Right atrium auricular region (tissue), 2 donors: ENCODE data around the gene RAB1A. TPM values are rescaled to one million over a fixed set of nuclear protein-coding genes. Genes with fewer than 3 reads are reported as not detected.

Experiments used
- DNase-seq: peaks from one replicate; pipeline ENCODE4 v3.0.0-alpha.2; 2019; ENCODE audit warnings: low spot score
- H3K27ac ChIP-seq, 2 donors: fragments of 200-600 bp; sonication (generic); 1 replicate in 1 of 2; 2 replicates in 1 of 2; pipeline ENCODE4 v1.5.1; 2016 to 2019
- H3K27me3 ChIP-seq, 2 donors: fragments of 200-600 bp; sonication (generic); one replicate each; pipeline versions ENCODE4 v1.5.1 to v1.6.0; 2017 to 2019
- H3K36me3 ChIP-seq: fragments of 200-600 bp; sonication (generic); one replicate; pipeline ENCODE4 v1.5.1; 2016
- H3K4me1 ChIP-seq, 2 donors: fragments of 200-600 bp; sonication (generic); one replicate each; pipeline versions ENCODE4 v1.5.1 to v1.6.0; 2017 to 2019
- H3K4me3 ChIP-seq, 2 donors: fragments of 200-600 bp; sonication (generic); 1 replicate in 1 of 2; 2 replicates in 1 of 2; pipeline ENCODE4 v1.5.1; 2017 to 2019; ENCODE audit warnings: mild to moderate bottlenecking in 1 of 2, moderate library complexity in 1 of 2
- H3K9me3 ChIP-seq, 2 donors: fragments of 200-600 bp; sonication (generic); one replicate each; pipeline ENCODE4 v1.5.1; 2019
- total RNA-seq, 2 donors: library from RNA; depleted of rRNA; stranded (reverse); fragments of >200 nt; gene quantifications; one replicate each; pipeline ENCODE4 v1.1.0, GENCODE V29; 2016
- TF ChIP-seq, protein P1 (sequence below), 2 donors: fragments of 200-600 bp; sonication (generic); IDR thresholded peaks; one replicate each; pipeline ENCODE4 v1.5.1; 2019; ENCODE audit warnings: antibody characterized with exemption in 2 of 2

Gene RAB1A
- total RNA-seq, 2 donors from 2014 or later = 69.6 to 73.8 TPM

DNA sequence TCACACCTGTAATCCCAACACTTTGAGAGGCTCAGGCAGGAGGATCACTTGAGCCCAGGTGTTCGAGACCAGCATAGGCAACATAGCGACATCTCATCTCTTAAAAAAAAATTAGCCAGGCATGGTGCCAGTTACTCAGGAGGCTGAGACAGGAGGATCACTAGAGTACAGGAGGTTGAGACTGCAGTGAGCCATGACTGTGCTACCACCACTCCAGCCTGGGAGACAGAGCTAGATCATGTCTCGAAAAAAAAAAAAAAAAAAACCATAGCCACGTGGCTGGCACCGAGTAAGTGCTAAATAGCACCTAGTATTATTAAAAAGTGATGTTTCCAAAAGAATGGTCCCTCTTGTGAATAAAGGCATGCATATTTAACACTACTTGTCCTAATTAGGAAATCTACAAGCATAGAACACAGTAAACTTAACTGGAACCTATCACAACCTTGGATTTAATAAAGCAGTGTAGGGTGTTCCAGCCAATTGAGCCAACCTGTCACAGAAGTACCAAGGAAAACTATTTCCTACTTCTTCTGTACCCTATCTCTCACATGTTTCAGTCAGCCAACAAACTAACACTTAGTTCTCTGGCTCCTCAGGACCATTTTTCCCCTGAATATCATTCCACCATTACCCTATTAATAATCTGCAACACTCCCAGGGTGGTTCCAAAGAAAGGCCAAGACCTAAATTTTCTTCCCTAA is 8.8 kb downstream of the RAB1A start:
- H3K27me3 ChIP-seq = no peaks in the 10 kb centered on the region
- H3K4me3 ChIP-seq = no peak overlapping the region
- H3K9me3 ChIP-seq = no peaks in the 10 kb centered on the region
- H3K4me1 ChIP-seq = peaks cover 0 to 58% of the 10 kb centered on the region in 2 donors
- peak overlapping the region; percentile 6 to 24 for H3K27ac ChIP-seq
- no peaks in the 10 kb centered on the region for H3K36me3 ChIP-seq
- no peak for DNase-seq
- TF ChIP-seq, protein P1, sequence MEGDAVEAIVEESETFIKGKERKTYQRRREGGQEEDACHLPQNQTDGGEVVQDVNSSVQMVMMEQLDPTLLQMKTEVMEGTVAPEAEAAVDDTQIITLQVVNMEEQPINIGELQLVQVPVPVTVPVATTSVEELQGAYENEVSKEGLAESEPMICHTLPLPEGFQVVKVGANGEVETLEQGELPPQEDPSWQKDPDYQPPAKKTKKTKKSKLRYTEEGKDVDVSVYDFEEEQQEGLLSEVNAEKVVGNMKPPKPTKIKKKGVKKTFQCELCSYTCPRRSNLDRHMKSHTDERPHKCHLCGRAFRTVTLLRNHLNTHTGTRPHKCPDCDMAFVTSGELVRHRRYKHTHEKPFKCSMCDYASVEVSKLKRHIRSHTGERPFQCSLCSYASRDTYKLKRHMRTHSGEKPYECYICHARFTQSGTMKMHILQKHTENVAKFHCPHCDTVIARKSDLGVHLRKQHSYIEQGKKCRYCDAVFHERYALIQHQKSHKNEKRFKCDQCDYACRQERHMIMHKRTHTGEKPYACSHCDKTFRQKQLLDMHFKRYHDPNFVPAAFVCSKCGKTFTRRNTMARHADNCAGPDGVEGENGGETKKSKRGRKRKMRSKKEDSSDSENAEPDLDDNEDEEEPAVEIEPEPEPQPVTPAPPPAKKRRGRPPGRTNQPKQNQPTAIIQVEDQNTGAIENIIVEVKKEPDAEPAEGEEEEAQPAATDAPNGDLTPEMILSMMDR (IDR thresholded peaks at IDR 0.05) = no peak

DNA sequence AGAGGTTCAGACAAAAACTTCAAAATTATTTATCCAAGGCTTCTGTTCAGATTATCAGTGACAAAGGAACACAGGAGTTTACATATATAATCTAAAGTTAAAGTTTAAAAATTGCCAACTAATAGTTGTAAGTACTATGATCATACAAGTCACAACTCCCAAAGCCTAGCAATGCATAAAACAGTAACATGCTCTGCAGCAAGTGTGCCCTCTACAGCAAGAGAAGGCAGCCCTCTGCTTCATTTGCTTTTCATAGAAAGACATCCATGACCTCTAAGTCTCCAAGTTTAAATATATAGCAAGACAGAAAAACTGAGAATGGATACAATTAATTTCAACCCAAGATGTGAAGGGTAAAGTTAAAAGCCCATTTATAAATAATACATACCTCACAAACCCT is 13.3 kb downstream of the RAB1A start:
- no peaks in the 10 kb centered on the region for H3K36me3 ChIP-seq
- TF ChIP-seq, protein P1 (IDR thresholded peaks at IDR 0.05) = no peak
- no peaks in the 10 kb centered on the region for H3K27me3 ChIP-seq
- peaks cover 0 to 46% of the 10 kb centered on the region in 2 donors for H3K4me1 ChIP-seq
- no peaks in the 10 kb centered on the region for H3K9me3 ChIP-seq
- no peak overlapping the region for H3K4me3 ChIP-seq
- H3K27ac ChIP-seq = no peak overlapping the region
- DNase-seq = no peak

DNA sequence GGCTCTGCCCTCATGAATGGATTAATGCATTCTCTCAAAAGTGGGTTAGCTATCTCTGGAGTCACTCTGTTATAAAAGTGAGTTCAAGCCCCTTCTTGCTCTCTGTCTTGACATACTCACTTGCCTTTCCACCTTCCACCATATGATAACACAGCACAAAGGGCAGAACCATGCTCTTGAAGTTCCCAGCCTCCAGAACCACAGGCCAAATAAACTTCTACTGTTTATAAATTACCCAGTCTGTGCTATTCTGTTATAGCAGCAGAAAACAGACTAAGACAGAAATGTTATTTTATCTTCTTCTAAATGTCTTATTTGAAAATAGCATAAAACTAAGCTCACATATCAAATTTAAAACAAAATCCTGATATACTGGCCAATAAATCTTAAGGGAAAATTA is 15.0 kb downstream of the RAB1A start:
- no peak overlapping the region for H3K27ac ChIP-seq
- TF ChIP-seq, protein P1 (IDR thresholded peaks at IDR 0.05) = no peak
- no peak for DNase-seq
- peaks cover 0 to 37% of the 10 kb centered on the region in 2 donors for H3K4me1 ChIP-seq
- no peaks in the 10 kb centered on the region for H3K27me3 ChIP-seq
- H3K4me3 ChIP-seq = no peak overlapping the region
- no peaks in the 10 kb centered on the region for H3K9me3 ChIP-seq
- H3K36me3 ChIP-seq = no peaks in the 10 kb centered on the region

DNA sequence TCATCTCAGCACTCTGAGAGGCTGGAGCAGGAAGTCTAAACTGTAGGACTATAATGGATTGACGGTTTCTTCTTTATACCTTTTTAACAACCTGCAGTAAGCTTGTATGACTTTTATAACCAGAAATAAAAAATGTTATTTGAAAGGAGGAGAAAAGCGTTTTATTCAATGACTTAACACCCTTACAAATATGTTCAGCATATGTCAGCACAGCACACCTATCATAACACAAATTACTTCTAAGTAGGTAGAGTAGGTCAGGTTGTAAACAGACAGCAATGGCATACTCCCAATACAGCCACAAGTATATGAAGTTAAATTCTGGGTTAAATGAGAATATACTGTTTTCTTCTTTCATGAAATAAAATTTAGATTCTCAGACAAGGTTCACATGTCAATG is 16.1 kb downstream of the RAB1A start:
- no peak for DNase-seq
- Histone ChIP-seq H3K27me3 (no peaks in the 10 kb centered on the region), H3K9me3 (no peaks in the 10 kb centered on the region), H3K4me3 (no peak overlapping the region), H3K27ac (no peak overlapping the region), H3K36me3 (no peaks in the 10 kb centered on the region), H3K4me1 (peaks cover 0 to 31% of the 10 kb centered on the region in 2 donors)
- TF ChIP-seq, protein P1 (IDR thresholded peaks at IDR 0.05) = no peak

DNA sequence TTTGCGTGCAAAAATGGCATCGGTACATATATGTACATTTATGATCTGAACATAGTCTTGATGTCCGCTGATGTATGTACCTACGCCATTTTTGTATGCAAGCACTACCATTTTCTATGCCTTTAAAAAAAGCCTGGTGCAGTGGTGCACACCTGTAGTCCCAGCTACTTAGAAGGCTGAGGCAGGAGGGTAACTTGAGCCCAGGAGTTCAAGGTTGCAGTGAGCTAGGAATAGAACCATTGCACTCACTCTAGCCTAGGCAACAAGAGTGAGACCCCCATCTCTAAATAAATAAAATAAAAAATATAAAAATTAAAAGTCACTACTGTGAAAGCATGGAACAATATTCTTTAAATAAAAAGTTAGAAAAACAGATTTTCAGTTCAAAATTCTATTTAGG is 16.7 kb downstream of the RAB1A start:
- no peaks in the 10 kb centered on the region for H3K36me3 ChIP-seq

More for the DNA sequence above, 16.7 kb downstream of the RAB1A start:
- TF ChIP-seq, protein P1 (IDR thresholded peaks at IDR 0.05) = no peak
- DNase-seq = no peak
- no peak overlapping the region for H3K4me3 ChIP-seq
- no peaks in the 10 kb centered on the region for H3K27me3 ChIP-seq
- no peak overlapping the region for H3K27ac ChIP-seq
- H3K4me1 ChIP-seq = peaks cover 0 to 25% of the 10 kb centered on the region in 2 donors
- H3K9me3 ChIP-seq = no peaks in the 10 kb centered on the region
